ENCODE data around the gene AMPD2. TPM values are rescaled to one million over a fixed set of nuclear protein-coding genes. Genes with fewer than 3 reads are reported as not detected.

The AMPD2 gene
- total and polyA plus RNA-seq, 4 donors: 16.7 to 57.4 (median 44.5) TPM

- H3K27me3 ChIP-seq (ENCODE audit: control insufficient read depth in 3 of 3, insufficient read depth in 3 of 3, low read length in 2 of 3): no peaks in the 10 kb centered on the region
- no peaks in the 10 kb centered on the region for H3K9me3 ChIP-seq (ENCODE audit: control insufficient read depth in 4 of 4, insufficient read depth in 3 of 4, low read length in 3 of 4)
- no peak overlapping the region for H3K9ac ChIP-seq (ENCODE audit: insufficient read depth in 1 of 2, low read length in 2 of 2)
- no peak overlapping the region for H3K4me3 ChIP-seq
- WGBS, 2 donors: 60% methylated on average over 10 of the region's 10 CpGs; no CpG with 5 or more reads in 1 of the 2 donors
- DNase-seq: peak in 2 of 3 donors; percentile 83 to 84
- peaks cover 0 to 9% (median 3%) of the 10 kb centered on the region in 5 donors for H3K4me1 ChIP-seq (ENCODE audit: control insufficient read depth in 5 of 5, insufficient read depth in 5 of 5, low read length in 5 of 5)
- no peak for ATAC-seq (ENCODE audit: insufficient read depth, low FRiP score)
- no peak overlapping the region for H3K27ac ChIP-seq (ENCODE audit: low read depth in 1 of 2, low read length in 1 of 2)
- no peak for TF ChIP-seq CTCF (IDR thresholded peaks at IDR 0.05; ENCODE audit: control extremely low read depth, extremely low read depth)
- H3K36me3 ChIP-seq (ENCODE audit: control insufficient read depth in 4 of 4, insufficient read depth in 4 of 4, low read length in 4 of 4): no peaks in the 10 kb centered on the region
Observed at GRCh38 chr1:109644670-109645069, 25.0 kb downstream of the AMPD2 start.

- Histone ChIP-seq H3K9me3 (ENCODE audit: control insufficient read depth in 4 of 4, insufficient read depth in 3 of 4, low read length in 3 of 4) (no peaks in the 10 kb centered on the region), H3K36me3 (ENCODE audit: control insufficient read depth in 4 of 4, insufficient read depth in 4 of 4, low read length in 4 of 4) (no peaks in the 10 kb centered on the region), H3K27me3 (ENCODE audit: control insufficient read depth in 3 of 3, insufficient read depth in 3 of 3, low read length in 2 of 3) (no peaks in the 10 kb centered on the region), H3K9ac (ENCODE audit: insufficient read depth in 1 of 2, low read length in 2 of 2) (no peak overlapping the region), H3K4me3 (no peak overlapping the region), H3K4me1 (ENCODE audit: control insufficient read depth in 5 of 5, insufficient read depth in 5 of 5, low read length in 5 of 5) (peaks cover 0 to 8% (median 0%) of the 10 kb centered on the region in 5 donors), H3K27ac (ENCODE audit: low read depth in 1 of 2, low read length in 1 of 2) (no peak overlapping the region)
- DNase-seq (peak in 2 of 3 donors; percentile 59 to 71), ATAC-seq (ENCODE audit: insufficient read depth, low FRiP score) (no peak)
- 73 to 76% methylated on average over 4 of the region's 4 CpGs for WGBS, 2 donors
- TF ChIP-seq CTCF (IDR thresholded peaks at IDR 0.05; ENCODE audit: control extremely low read depth, extremely low read depth): no peak
Observed at GRCh38 chr1:109649491-109649914, 29.9 kb downstream of the AMPD2 start.

GRCh38 chr1:109650609-109651008 is 31.0 kb downstream of the AMPD2 start:
- WGBS, 2 donors: 70 to 88% methylated on average over 3 of the region's 3 CpGs
- no peak for TF ChIP-seq CTCF (IDR thresholded peaks at IDR 0.05; ENCODE audit: control extremely low read depth, extremely low read depth)
- H3K4me3 ChIP-seq: no peak overlapping the region
- DNase-seq (no peak), ATAC-seq (ENCODE audit: insufficient read depth, low FRiP score) (no peak)
- H3K9ac ChIP-seq (ENCODE audit: insufficient read depth in 1 of 2, low read length in 2 of 2): no peak overlapping the region
- no peak overlapping the region for H3K27ac ChIP-seq (ENCODE audit: low read depth in 1 of 2, low read length in 1 of 2)
- H3K9me3 ChIP-seq (ENCODE audit: control insufficient read depth in 4 of 4, insufficient read depth in 3 of 4, low read length in 3 of 4): no peaks in the 10 kb centered on the region
- H3K27me3 ChIP-seq (ENCODE audit: control insufficient read depth in 3 of 3, insufficient read depth in 3 of 3, low read length in 2 of 3): no peaks in the 10 kb centered on the region
- no peaks in the 10 kb centered on the region for H3K36me3 ChIP-seq (ENCODE audit: control insufficient read depth in 4 of 4, insufficient read depth in 4 of 4, low read length in 4 of 4)
- H3K4me1 ChIP-seq (ENCODE audit: control insufficient read depth in 5 of 5, insufficient read depth in 5 of 5, low read length in 5 of 5): peaks cover 0 to 7% (median 0%) of the 10 kb centered on the region in 5 donors

- TF ChIP-seq CTCF (IDR thresholded peaks at IDR 0.05; ENCODE audit: control extremely low read depth, extremely low read depth): no peak
- no peak for DNase-seq
- H3K27me3 ChIP-seq (ENCODE audit: control insufficient read depth in 3 of 3, insufficient read depth in 3 of 3, low read length in 2 of 3): no peaks in the 10 kb centered on the region
- no peak overlapping the region for H3K27ac ChIP-seq (ENCODE audit: low read depth in 1 of 2, low read length in 1 of 2)
- no peaks in the 10 kb centered on the region for H3K9me3 ChIP-seq (ENCODE audit: control insufficient read depth in 4 of 4, insufficient read depth in 3 of 4, low read length in 3 of 4)
- no peak for ATAC-seq (ENCODE audit: insufficient read depth, low FRiP score)
- H3K4me1 ChIP-seq (ENCODE audit: control insufficient read depth in 5 of 5, insufficient read depth in 5 of 5, low read length in 5 of 5): peaks cover 0 to 8% (median 0%) of the 10 kb centered on the region in 5 donors
- no peak overlapping the region for H3K4me3 ChIP-seq
- H3K36me3 ChIP-seq (ENCODE audit: control insufficient read depth in 4 of 4, insufficient read depth in 4 of 4, low read length in 4 of 4): no peaks in the 10 kb centered on the region
- WGBS, 2 donors: 72 to 82% methylated on average over 2 of the region's 2 CpGs
- H3K9ac ChIP-seq (ENCODE audit: insufficient read depth in 1 of 2, low read length in 2 of 2): no peak overlapping the region
Observed at GRCh38 chr1:109652402-109652801, 32.8 kb downstream of the AMPD2 start.
